PFSK-1 (cell line): Measurements from ENCODE around the gene KRTAP5-8.
"Not testable (repeated sequence)": the region's sequence is repeated elsewhere in the genome, so short reads cannot be mapped to it uniquely, and the experiment has no call there.

ENCODE experiments used
- FOXP2 ChIP-seq: optimal IDR thresholded peaks from 2 replicates; pipeline ENCODE3; 2011; ENCODE audit warnings: borderline replicate concordance, control low read depth, inconsistent platforms; ENCODE audit not compliant: insufficient read depth; ENCODE audit errors: extremely low read length, extremely low read depth
- POLR2AphosphoS5 ChIP-seq: IDR thresholded peaks from 2 replicates; pipeline ENCODE4 v1.6.1; 2012; ENCODE audit warnings: low read depth, mild to moderate bottlenecking, control low read depth, low read length, moderate library complexity
- SIN3A ChIP-seq: IDR thresholded peaks from 2 replicates; pipeline ENCODE4 v1.6.1; 2012; ENCODE audit warnings: mild to moderate bottlenecking, low read length, moderate library complexity, borderline replicate concordance; ENCODE audit not compliant: insufficient read depth
- TAF1 ChIP-seq: IDR thresholded peaks from 2 replicates; pipeline ENCODE4 v1.6.1; 2012; ENCODE audit warnings: low read length, control low read depth, borderline replicate concordance; ENCODE audit not compliant: insufficient read depth
- TF ChIP-seq, protein P1 (sequence below), 2 experiments: IDR thresholded peaks; 2 replicates each; pipeline versions ENCODE4 v1.6.1 to v1.8.0; 2011 to 2012; ENCODE audit warnings: low read depth in 2 of 2, low read length in 2 of 2, control low read depth in 1 of 2, inconsistent platforms in 1 of 2, mild to moderate bottlenecking in 1 of 2, moderate library complexity in 1 of 2; ENCODE audit not compliant: insufficient read depth in 1 of 2

KRTAP5-8 gene

GRCh38 chr11:71525938-71526495 is 11.8 kb upstream of the KRTAP5-8 start:
- no peak for TF ChIP-seq POLR2AphosphoS5
- TF ChIP-seq FOXP2 = no peak
- TF ChIP-seq, protein P1, sequence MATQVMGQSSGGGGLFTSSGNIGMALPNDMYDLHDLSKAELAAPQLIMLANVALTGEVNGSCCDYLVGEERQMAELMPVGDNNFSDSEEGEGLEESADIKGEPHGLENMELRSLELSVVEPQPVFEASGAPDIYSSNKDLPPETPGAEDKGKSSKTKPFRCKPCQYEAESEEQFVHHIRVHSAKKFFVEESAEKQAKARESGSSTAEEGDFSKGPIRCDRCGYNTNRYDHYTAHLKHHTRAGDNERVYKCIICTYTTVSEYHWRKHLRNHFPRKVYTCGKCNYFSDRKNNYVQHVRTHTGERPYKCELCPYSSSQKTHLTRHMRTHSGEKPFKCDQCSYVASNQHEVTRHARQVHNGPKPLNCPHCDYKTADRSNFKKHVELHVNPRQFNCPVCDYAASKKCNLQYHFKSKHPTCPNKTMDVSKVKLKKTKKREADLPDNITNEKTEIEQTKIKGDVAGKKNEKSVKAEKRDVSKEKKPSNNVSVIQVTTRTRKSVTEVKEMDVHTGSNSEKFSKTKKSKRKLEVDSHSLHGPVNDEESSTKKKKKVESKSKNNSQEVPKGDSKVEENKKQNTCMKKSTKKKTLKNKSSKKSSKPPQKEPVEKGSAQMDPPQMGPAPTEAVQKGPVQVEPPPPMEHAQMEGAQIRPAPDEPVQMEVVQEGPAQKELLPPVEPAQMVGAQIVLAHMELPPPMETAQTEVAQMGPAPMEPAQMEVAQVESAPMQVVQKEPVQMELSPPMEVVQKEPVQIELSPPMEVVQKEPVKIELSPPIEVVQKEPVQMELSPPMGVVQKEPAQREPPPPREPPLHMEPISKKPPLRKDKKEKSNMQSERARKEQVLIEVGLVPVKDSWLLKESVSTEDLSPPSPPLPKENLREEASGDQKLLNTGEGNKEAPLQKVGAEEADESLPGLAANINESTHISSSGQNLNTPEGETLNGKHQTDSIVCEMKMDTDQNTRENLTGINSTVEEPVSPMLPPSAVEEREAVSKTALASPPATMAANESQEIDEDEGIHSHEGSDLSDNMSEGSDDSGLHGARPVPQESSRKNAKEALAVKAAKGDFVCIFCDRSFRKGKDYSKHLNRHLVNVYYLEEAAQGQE (IDR thresholded peaks at IDR 0.05; ENCODE audit: insufficient read depth in 1 of 2, low read depth in 2 of 2, low read length in 2 of 2) = no peak

- not testable (repeated sequence) for TF ChIP-seq POLR2AphosphoS5, SIN3A
- TF ChIP-seq, protein P1 (IDR thresholded peaks at IDR 0.05; ENCODE audit: insufficient read depth in 1 of 2, low read depth in 2 of 2, low read length in 2 of 2) = not testable (repeated sequence)
Measured at GRCh38 chr11:71526796-71527575, 10.8 kb upstream of the KRTAP5-8 start, which contains the start of gene KRTAP5-7. Gene KRTAP5-7, plus strand, starts transcription at chr11:71527267. Its CDS starts 34 bp downstream, at chr11:71527301.

- no peak for TF ChIP-seq SIN3A
- no peak for TF ChIP-seq TAF1
- TF ChIP-seq POLR2AphosphoS5 = no peak
- TF ChIP-seq, protein P1 (IDR thresholded peaks at IDR 0.05; ENCODE audit: insufficient read depth in 1 of 2, low read depth in 2 of 2, low read length in 2 of 2) = no peak
- no peak for TF ChIP-seq FOXP2
Measured at GRCh38 chr11:71527576-71528210, 10.1 kb upstream of the KRTAP5-8 start.

GRCh38 chr11:71530602-71531001 is 7.2 kb upstream of the KRTAP5-8 start:
- TF ChIP-seq, protein P1 (IDR thresholded peaks at IDR 0.05; ENCODE audit: insufficient read depth in 1 of 2, low read depth in 2 of 2, low read length in 2 of 2) = no peak
- no peak for TF ChIP-seq SIN3A
- no peak for TF ChIP-seq TAF1
- no peak for TF ChIP-seq FOXP2
- no peak for TF ChIP-seq POLR2AphosphoS5
